GM23248 (cell line): Measurements from ENCODE around the gene MAGEE1.

Source experiments
- EZH2 ChIP-seq: fragments of 200-600 bp; sonication (generic); IDR thresholded peaks from 2 replicates; pipeline ENCODE4 v1.6.1; 2018; ENCODE audit warnings: antibody characterized with exemption, mild to moderate bottlenecking; ENCODE audit not compliant: insufficient read depth, poor library complexity, severe bottlenecking
- EZH2phosphoT487 ChIP-seq: fragments of 200-600 bp; sonication (generic); IDR thresholded peaks from 2 replicates; pipeline ENCODE4 v1.6.1; 2018; ENCODE audit warnings: antibody characterized with exemption, moderate library complexity, mild to moderate bottlenecking, low read depth; ENCODE audit not compliant: insufficient read depth

DNA sequence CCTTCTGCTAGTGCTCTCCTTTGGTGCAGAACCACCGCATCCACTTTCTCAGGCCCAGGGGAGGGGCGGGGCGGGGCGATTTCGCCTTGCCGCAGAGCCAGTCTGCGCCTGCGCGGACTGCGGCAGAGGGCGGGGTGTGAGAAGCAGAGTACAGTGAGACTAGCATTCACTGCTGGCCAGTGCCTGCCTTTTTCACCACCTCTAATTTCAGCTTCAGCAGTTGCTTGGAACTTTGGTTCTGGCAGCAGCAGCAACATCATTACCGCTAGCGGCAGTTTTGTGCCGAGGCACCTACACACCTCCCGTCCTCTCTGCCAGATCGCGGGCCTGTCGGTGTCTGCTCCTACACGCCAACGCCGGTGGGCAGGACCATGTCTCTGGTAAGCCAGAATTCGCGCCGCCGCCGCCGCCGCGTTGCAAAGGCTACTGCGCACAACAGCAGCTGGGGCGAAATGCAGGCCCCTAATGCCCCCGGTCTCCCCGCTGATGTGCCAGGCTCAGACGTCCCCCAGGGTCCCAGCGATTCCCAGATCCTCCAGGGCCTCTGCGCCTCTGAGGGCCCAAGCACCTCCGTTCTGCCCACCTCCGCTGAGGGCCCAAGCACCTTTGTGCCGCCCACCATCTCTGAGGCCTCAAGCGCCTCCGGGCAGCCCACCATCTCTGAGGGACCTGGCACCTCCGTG lies at the start of gene MAGEE1:
- TF ChIP-seq EZH2: no peak
- no peak for TF ChIP-seq EZH2phosphoT487
